ENCODE data around the gene EIF4E2. TPM values are rescaled to one million over a fixed set of nuclear protein-coding genes. Genes with fewer than 3 reads are reported as not detected.

EIF4E2 gene
- total RNA-seq, 2 donors from 2014 or later: 65.6 to 79.2 TPM

DNA sequence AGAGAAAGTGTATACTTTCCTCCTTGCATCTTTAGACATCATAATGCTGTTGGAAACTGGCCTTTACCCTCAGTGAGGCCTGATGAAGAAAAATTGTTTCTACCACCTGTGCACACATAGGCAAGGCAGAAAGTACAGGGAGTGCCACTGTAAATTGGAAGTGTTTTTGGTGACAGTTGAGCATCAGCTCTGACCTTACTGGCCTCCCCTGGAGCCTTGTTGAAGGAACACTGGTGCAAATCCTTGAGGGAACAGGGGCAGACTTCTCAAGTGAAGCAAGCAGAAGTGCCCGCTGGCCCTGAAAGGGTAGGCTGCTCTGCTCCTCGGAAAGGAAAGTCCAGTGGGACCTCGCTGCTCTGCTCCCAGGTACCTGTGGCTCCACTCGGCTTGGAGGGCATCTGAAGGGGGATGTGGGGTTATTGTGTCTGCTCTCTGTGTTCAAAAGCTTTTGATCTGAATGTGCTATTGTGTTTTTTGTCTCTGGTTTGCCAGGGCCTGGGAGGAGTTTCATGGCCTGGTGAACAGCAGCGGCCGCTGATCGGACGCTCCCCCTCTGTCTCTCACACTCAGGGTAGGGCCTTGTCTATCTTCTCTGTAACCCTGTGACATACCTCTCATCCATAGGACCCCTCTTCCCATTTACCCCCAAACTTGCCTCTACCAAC lies 23.4 kb downstream of the EIF4E2 start:
- no peak for DNase-seq (ENCODE audit: low spot score)
- Mint-ChIP-seq H3K4me1 (ENCODE audit: low read depth in 2 of 2) (peaks cover 0 to 4% of the 10 kb centered on the region in 2 donors), H3K36me3 (peaks cover 14% of the 10 kb centered on the region)

DNA sequence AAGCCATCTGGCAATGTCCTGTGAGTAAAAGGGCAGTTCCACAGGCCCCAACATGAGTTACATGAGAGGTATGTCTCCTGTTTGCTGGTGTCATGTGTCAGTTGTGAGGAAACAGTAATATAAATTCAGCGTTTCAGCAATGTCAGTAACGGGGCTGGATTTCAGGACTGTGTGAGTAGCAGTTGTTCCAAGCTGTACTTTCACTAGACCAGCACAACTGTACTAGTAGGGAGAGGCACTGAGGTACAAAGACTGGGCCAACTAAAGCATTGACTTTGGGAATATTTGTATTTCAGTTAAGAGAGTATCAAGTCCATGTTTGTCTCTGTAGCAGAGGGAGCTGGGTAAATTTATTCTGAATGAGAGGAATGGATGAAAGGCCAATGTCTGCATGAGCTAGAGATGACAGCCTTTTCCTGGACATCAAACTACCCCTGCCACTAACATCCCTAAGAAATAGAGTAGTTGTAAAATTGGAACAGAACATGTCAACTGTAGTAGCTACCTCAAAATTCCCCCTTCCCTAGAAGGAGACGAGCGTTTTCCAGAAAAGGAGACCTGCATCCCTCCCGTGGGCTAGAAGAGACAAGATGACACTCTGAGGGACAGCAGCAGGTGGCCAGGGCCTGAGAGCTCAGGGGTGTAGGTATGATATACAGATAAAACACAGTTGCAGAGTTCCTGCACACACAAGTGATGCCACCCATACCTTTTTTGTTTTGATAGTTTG lies 24.4 kb downstream of the EIF4E2 start:
- Mint-ChIP-seq H3K4me1 (ENCODE audit: low read depth in 2 of 2) (peaks cover 3 to 6% of the 10 kb centered on the region in 2 donors), H3K36me3 (peaks cover 7% of the 10 kb centered on the region), H3K27ac (no peak overlapping the region), H3K27me3 (no peaks in the 10 kb centered on the region), H3K9me3 (no peaks in the 10 kb centered on the region), H3K4me3 (no peak overlapping the region)
- no peak for DNase-seq (ENCODE audit: low spot score)
- no peak for ATAC-seq

More for the DNA sequence above, 23.4 kb downstream of the EIF4E2 start:
- Mint-ChIP-seq H3K27me3 (no peaks in the 10 kb centered on the region), H3K27ac (no peak overlapping the region), H3K4me3 (no peak overlapping the region), H3K9me3 (no peaks in the 10 kb centered on the region)
- no peak for ATAC-seq

DNA sequence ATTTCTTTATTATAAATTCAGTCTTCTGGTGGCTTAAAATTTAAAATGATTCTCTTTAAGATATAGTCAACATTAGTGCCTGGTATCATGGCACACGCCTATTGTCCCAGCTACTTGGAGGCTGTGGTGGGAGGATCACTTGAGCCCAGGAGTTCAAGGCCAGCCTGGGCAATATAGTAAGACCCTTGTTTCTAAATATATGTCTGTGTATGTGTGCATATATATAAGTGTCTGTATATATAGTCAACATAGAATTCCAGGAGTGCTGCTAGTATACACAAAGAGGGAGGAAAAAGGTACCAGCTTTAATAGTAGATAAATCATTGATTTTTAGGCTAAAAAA lies 24.9 kb downstream of the EIF4E2 start:
- ATAC-seq: no peak
- Mint-ChIP-seq H3K27me3 (no peaks in the 10 kb centered on the region), H3K4me1 (ENCODE audit: low read depth in 2 of 2) (peaks cover 8 to 11% of the 10 kb centered on the region in 2 donors), H3K36me3 (peaks cover 7% of the 10 kb centered on the region), H3K4me3 (no peak overlapping the region), H3K9me3 (no peaks in the 10 kb centered on the region), H3K27ac (no peak overlapping the region)
- no peak for DNase-seq (ENCODE audit: low spot score)

DNA sequence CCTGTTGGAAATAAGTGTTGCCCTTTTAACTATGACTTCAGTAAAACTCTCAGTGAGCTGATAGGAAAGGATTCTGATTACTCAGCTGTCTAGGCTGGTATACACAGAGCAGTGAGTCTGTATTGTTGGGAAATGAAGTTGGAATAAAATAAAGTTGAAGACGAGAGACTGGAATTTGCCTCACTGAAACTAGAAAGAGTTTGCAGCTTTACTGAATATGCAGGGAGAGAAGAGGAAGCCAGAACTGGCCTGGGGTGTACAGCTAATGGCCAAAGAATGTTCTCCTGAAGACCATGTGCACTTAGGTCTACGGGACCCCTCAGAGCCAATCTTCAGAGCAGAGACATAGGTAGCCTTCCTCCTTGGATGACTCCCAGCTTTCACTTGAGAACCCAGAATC lies 26.5 kb downstream of the EIF4E2 start:
- Mint-ChIP-seq H3K4me3 (no peak overlapping the region), H3K27me3 (no peaks in the 10 kb centered on the region), H3K9me3 (no peaks in the 10 kb centered on the region), H3K27ac (no peak overlapping the region), H3K36me3 (peaks cover 18% of the 10 kb centered on the region), H3K4me1 (ENCODE audit: low read depth in 2 of 2) (peaks cover 15 to 16% of the 10 kb centered on the region in 2 donors)
- ATAC-seq (no peak), DNase-seq (ENCODE audit: low spot score) (no peak)

DNA sequence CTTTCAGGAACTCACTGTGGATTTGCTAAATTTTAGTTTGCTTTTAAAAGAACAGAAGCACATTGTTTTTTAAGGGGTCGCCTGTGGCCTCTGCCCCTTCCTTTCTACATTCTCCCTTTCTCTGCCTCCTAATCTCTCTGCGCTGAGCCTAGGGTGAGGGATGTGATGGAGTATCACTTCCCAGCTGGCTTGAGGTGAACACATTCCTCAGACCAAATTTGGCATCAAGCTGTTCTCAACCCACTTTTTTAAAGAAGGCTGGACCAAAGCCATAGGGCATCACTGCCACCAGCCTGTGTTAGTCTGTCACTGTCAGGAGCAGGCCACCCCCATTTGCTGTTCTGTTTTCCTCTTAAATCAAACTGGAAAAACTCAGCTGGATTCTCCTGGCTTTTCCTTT lies 27.4 kb downstream of the EIF4E2 start:
- H3K4me1 Mint-ChIP-seq (ENCODE audit: low read depth in 2 of 2): peaks cover 15 to 16% of the 10 kb centered on the region in 2 donors
- no peak overlapping the region for H3K27ac Mint-ChIP-seq
- DNase-seq (ENCODE audit: low spot score): no peak
- no peak for ATAC-seq
- no peaks in the 10 kb centered on the region for H3K27me3 Mint-ChIP-seq
- no peaks in the 10 kb centered on the region for H3K9me3 Mint-ChIP-seq
- H3K36me3 Mint-ChIP-seq: peaks cover 18% of the 10 kb centered on the region
- no peak overlapping the region for H3K4me3 Mint-ChIP-seq

DNA sequence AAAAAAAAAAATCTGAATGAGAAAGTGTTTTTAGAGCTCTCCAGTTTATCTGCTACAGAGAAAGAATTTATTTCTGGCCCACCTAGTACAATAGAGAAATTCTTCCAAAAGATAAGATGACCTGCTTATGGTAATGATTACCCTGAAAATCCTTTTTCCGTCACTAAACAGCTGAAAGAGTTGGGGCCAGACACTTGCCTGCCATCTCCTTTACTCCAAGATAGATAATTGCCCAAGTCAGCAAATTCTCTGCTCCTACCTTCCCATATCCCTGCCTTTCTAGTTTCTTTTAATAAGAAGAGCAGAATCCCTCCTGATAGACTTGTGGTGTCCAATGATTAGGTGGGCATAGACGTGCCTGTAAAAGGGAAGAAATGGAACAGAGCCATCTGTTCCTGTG lies 28.1 kb downstream of the EIF4E2 start:
- H3K9me3 Mint-ChIP-seq: no peaks in the 10 kb centered on the region
- ATAC-seq: no peak
- DNase-seq (ENCODE audit: low spot score): no peak
- H3K36me3 Mint-ChIP-seq: peaks cover 18% of the 10 kb centered on the region
- no peaks in the 10 kb centered on the region for H3K27me3 Mint-ChIP-seq
- H3K4me3 Mint-ChIP-seq: no peak overlapping the region
- H3K4me1 Mint-ChIP-seq (ENCODE audit: low read depth in 2 of 2): peaks cover 15 to 16% of the 10 kb centered on the region in 2 donors
- no peak overlapping the region for H3K27ac Mint-ChIP-seq

DNA sequence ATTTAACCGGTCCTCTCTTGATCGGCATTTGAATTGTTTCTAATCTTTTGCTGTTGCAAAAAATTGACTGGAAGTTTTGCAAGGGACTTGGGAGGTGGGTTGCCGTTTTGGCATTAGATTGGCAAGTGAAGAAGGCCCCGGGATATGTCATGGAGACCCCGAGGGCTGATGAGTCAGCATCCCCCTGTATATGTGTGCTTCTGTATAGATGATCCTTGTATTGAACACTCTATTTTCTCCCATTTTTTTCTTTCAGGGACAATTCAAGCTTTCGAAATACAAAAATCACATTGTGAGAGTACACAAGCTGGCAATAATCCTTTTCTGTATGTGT lies 30.1 kb downstream of the EIF4E2 start:
- peak overlapping the region in 1 of 2 donors; percentile 35 for H3K27ac Mint-ChIP-seq
- peaks cover 15 to 16% of the 10 kb centered on the region in 2 donors for H3K4me1 Mint-ChIP-seq (ENCODE audit: low read depth in 2 of 2)
- no peak for ATAC-seq
- peak overlapping the region; percentile 26 for H3K4me3 Mint-ChIP-seq
- H3K27me3 Mint-ChIP-seq: no peaks in the 10 kb centered on the region
- peaks cover 11% of the 10 kb centered on the region for H3K36me3 Mint-ChIP-seq
- no peak for DNase-seq (ENCODE audit: low spot score)
- H3K9me3 Mint-ChIP-seq: no peaks in the 10 kb centered on the region

DNA sequence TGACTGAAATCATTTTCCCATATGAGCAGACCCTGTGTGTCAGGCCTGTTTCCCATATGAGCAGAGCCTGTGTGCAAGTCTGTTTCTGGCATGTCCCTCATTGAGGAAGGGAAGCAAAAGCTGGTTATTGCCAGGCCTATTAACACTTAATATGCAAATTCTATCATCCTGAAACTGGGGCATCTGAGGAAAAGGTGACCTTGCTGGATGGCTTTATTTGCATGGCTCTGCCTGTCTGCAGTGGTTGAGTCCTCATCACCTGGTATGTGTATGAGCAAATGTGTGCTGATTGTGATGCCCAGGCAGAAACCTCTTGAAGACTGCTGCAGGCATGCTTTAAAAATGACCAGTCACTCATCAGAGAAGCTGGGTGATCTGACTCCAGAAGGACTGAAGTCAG lies 31.2 kb downstream of the EIF4E2 start:
- Mint-ChIP-seq H3K27me3 (no peaks in the 10 kb centered on the region), H3K27ac (no peak overlapping the region), H3K36me3 (peaks cover 11% of the 10 kb centered on the region), H3K9me3 (no peaks in the 10 kb centered on the region), H3K4me1 (ENCODE audit: low read depth in 2 of 2) (peaks cover 15 to 18% of the 10 kb centered on the region in 2 donors), H3K4me3 (no peak overlapping the region)
- no peak for ATAC-seq
- no peak for DNase-seq (ENCODE audit: low spot score)

DNA sequence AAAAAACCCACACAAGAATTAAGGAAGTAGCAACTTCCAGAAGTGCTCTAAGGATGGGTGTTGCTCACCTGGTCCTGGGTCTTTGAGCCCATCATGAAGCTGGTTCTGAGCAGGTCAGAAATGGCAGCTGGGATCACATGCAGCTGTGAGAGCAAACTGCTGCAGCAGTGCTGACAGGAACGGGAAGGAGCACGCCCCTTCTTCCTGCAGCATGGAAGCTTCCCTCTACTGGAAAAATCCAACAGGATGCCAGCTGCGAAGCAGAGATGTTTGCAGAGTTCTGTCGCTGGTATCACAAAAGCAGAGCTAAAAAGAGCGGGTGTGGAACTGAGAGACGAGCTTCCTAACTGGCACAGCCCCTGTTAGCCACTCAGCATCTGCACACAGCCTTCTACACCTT lies 33.7 kb downstream of the EIF4E2 start:
- Mint-ChIP-seq H3K27me3 (no peaks in the 10 kb centered on the region), H3K4me3 (no peak overlapping the region), H3K36me3 (peaks cover 11% of the 10 kb centered on the region), H3K27ac (no peak overlapping the region), H3K9me3 (no peaks in the 10 kb centered on the region), H3K4me1 (ENCODE audit: low read depth in 2 of 2) (peaks cover 15 to 18% of the 10 kb centered on the region in 2 donors)
- no peak for DNase-seq (ENCODE audit: low spot score)
- no peak for ATAC-seq

DNA sequence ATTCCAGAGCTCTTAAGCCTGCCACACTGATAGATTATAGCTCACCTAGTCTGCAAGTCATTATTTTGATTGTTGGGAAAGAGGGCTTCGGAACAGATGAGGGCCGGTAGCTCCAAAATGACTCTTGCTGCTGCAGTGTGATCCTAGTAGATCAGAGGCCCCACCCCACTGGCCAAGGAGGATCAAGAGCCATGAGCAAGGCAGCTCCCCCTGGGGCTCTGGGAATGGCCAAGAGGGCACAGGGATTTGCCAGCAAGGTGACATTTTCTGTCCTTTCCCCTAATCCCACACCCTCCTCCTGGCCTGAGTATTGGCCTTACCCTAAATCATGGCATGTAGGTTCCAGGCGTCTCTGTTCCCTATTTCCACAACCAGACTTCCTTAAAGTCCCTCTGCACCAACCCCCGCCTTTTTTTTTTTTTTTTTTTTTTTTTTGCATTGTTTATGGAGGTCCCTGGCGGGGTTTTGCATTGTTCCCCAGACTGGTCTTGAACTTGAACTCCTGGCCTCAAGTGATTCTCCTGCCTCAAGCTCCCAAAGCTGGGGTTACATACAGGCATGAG lies 36.5 kb downstream of the EIF4E2 start:
- no peak for ATAC-seq
- Mint-ChIP-seq H3K36me3 (no peaks in the 10 kb centered on the region), H3K4me1 (ENCODE audit: low read depth in 2 of 2) (peaks cover 0 to 2% of the 10 kb centered on the region in 2 donors), H3K9me3 (no peaks in the 10 kb centered on the region), H3K27me3 (no peaks in the 10 kb centered on the region), H3K27ac (no peak overlapping the region), H3K4me3 (no peak overlapping the region)
- DNase-seq (ENCODE audit: low spot score): no peak

DNA sequence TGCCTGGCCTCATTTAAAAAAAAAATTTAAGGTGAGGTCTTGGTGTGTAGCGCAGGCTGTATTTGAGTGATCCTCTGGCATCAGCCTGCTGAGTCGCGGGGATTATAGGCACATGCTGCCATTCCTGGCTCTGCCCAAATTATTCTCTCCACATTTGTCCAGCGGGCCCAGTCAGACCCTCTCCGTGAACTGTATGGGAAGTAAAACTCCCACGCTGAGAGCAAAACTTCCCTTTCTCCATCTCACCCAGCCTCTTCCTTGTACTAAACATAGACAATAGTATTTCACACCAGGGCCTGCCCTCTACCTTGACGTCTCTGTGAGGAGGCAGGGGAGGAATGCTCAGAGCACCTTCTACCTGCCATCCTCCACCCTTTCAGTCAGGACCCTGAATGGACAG lies 37.0 kb downstream of the EIF4E2 start:
- no peaks in the 10 kb centered on the region for H3K9me3 Mint-ChIP-seq
- ATAC-seq: peak in 1 of 2 donors; percentile 11

DNA sequence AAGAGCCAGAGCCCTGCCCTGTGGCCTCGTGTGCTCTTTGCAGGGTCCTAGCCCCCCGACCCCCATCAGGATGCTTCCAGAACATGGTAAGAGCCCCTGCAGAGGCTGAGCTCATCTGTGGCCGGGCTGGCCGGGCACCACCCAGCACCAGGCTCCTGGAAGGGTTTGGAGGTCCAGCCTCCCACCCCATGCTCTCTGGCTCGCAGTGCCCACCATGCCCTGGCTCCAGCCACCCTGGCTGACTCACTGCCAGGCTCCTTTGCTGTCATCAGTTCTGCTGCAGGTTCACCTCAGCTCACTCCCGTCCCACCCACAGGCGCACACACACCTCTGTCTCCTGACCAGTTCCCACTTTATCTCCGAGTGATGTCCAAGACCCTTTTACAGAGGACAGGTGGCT lies 37.5 kb downstream of the EIF4E2 start:
- Mint-ChIP-seq H3K27ac (no peak overlapping the region), H3K9me3 (no peaks in the 10 kb centered on the region)

More for the DNA sequence above, 37.0 kb downstream of the EIF4E2 start:
- H3K27me3 Mint-ChIP-seq: no peaks in the 10 kb centered on the region
- H3K36me3 Mint-ChIP-seq: no peaks in the 10 kb centered on the region
- DNase-seq (ENCODE audit: low spot score): no peak
- no peak overlapping the region for H3K4me3 Mint-ChIP-seq
- peaks cover 0 to 2% of the 10 kb centered on the region in 2 donors for H3K4me1 Mint-ChIP-seq (ENCODE audit: low read depth in 2 of 2)
- H3K27ac Mint-ChIP-seq: no peak overlapping the region

DNA sequence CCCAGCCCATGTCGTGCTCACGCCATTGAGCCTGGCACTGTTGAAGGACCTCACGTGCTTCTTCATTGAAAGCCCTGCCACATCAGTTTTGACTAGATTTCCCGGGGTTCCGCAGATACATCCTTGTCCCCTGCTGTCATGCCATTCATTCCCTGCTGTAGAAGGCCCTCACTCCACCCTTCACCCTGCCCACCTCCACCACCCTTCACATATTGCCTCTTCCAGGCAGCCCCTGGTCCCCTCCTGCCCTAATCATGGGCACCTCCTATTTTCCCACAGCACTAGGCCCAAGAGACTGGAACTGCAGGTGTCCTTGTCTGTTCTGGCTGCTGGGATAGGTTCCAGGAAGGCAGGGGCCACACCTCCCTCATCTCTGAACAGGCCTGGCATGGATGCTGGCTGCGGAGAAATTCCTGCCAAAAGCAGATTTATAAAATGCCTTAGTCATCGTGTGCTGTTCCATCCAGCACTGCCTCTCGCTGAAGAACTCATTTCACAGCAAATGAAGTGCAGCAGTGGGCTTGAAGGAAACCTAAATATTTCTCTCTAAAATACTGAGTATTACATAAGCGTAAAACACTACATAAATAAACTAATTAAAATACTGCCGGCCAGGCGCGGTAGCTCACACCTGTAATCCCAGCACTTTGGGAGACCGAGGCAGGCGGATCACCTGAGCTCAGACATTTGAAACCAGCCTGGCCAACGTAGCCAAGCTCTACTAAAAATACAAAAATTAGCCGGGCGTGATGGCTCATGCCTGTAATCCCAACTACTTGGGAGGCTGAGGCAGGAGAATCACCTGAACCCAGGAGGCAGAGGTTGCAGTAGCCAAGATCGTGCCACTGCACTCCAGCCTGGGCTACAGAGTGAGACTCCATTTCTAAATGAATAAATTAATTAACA lies 38.4 kb downstream of the EIF4E2 start:
- Mint-ChIP-seq H3K4me3 (no peak overlapping the region), H3K27me3 (no peaks in the 10 kb centered on the region), H3K27ac (no peak overlapping the region), H3K4me1 (ENCODE audit: low read depth in 2 of 2) (peaks cover 0 to 2% of the 10 kb centered on the region in 2 donors), H3K36me3 (no peaks in the 10 kb centered on the region), H3K9me3 (no peaks in the 10 kb centered on the region)
- DNase-seq (ENCODE audit: low spot score) (no peak), ATAC-seq (peak in 1 of 2 donors; percentile 5)

More for the DNA sequence above, 37.5 kb downstream of the EIF4E2 start:
- H3K4me1 Mint-ChIP-seq (ENCODE audit: low read depth in 2 of 2): peaks cover 0 to 2% of the 10 kb centered on the region in 2 donors
- no peaks in the 10 kb centered on the region for H3K27me3 Mint-ChIP-seq
- no peaks in the 10 kb centered on the region for H3K36me3 Mint-ChIP-seq
- no peak overlapping the region for H3K4me3 Mint-ChIP-seq
- ATAC-seq: peak; percentile 10 to 57
- no peak for DNase-seq (ENCODE audit: low spot score)
